Natural killer cell treated with Interleukin-12 subunit alpha and Interleukin-12 subunit beta and Interleukin-15 and Interleukin-18, amount 100 ng/mL, for 72 hours (primary cell): ENCODE measurements around the gene PCLAF. TPM values are rescaled to one million over a fixed set of nuclear protein-coding genes. Genes with fewer than 3 reads are reported as not detected.
"Not testable (repeated sequence)": the region's sequence is repeated elsewhere in the genome, so short reads cannot be mapped to it uniquely, and the experiment has no call there.

Source experiments
- ATAC-seq, 2 donors: fragments of 150-1000 bp; cut with Tn5 transposase in 1 of 2; sonication (Bioruptor Pico), chemical (Tn5 transposase) in 1 of 2; 2 replicates each; pipeline ENCODE4 v1.10.0; 2021
- DNase-seq: peaks from one replicate; pipeline ENCODE4 v3.0.0; 2022; ENCODE audit warnings: low spot score
- H3K27ac Mint-ChIP-seq, 2 donors: 1 replicate in 1 of 2; 2 replicates in 1 of 2; pipeline ENCODE4 v1.8.0; 2022; ENCODE audit warnings: mixed read lengths in 2 of 2, mild to moderate bottlenecking in 1 of 2, moderate library complexity in 1 of 2
- H3K27me3 Mint-ChIP-seq, 2 donors: 1 replicate in 1 of 2; 2 replicates in 1 of 2; pipeline ENCODE4 v1.8.0; 2022; ENCODE audit warnings: mixed read lengths in 2 of 2
- H3K36me3 Mint-ChIP-seq: one replicate; pipeline ENCODE4 v1.8.0; 2022; ENCODE audit warnings: mixed read lengths
- H3K4me1 Mint-ChIP-seq, 2 donors: 1 replicate in 1 of 2; 2 replicates in 1 of 2; pipeline ENCODE4 v1.8.0; 2022; ENCODE audit warnings: low read depth in 2 of 2, mixed read lengths in 2 of 2, mild to moderate bottlenecking in 1 of 2
- H3K4me3 Mint-ChIP-seq: one replicate; pipeline ENCODE4 v1.8.0; 2022; ENCODE audit warnings: mixed read lengths
- H3K9me3 Mint-ChIP-seq: 2 replicates; pipeline ENCODE4 v1.8.0; 2022; ENCODE audit warnings: mixed read lengths
- total RNA-seq, 2 donors: library from RNA; stranded (reverse); gene quantifications; one replicate each; pipeline ENCODE4 v1.2.3, GENCODE V29; 2022

Gene PCLAF
- total RNA-seq, 2 donors from 2014 or later = 47.7 to 90.0 TPM

DNA sequence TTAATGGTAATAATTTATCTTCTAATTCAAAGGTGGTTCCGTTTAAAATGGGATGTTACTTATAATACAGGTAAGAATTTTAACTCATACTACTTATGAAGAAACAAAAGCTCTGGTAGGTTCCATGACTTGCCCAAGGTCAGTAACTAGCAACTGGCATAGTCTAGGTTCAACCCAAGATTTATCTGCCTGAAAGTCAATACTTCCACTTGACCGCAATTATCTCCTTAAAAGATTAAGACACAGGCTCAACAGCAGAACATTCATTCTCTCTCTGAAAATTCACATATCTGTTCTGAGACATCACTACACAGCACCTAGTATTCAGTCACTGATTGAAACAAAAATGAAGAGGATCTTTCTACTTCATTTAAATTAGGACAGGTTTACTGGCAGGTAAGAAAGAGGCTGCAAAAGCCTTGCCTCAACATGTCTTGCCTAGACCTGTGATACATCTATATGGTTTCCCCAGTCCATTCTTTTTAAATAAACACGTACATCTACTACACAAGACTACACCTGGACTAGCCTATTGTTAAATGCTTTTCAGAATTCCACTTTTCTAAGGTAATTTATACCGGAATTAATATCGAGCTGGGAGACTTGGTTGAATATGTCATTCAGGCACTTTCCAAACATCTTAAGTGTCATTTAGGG lies 26.4 kb downstream of the PCLAF start:
- Mint-ChIP-seq H3K36me3 (no peaks in the 10 kb centered on the region), H3K27ac (peak overlapping the region; percentile 73 to 91), H3K9me3 (no peaks in the 10 kb centered on the region), H3K4me1 (peaks cover 22 to 23% of the 10 kb centered on the region in 2 donors), H3K4me3 (peak overlapping the region; percentile 95), H3K27me3 (no peaks in the 10 kb centered on the region)
- DNase-seq (no peak), ATAC-seq (no peak)

GRCh38 chr15:64351265-64351664 lies 30.0 kb downstream of the PCLAF start:
- DNase-seq (no peak), ATAC-seq (no peak)
- peaks cover 10% of the 10 kb centered on the region for H3K36me3 Mint-ChIP-seq
- H3K9me3 Mint-ChIP-seq = no peaks in the 10 kb centered on the region
- no peak overlapping the region for H3K27ac Mint-ChIP-seq
- H3K4me1 Mint-ChIP-seq = peaks cover 14 to 15% of the 10 kb centered on the region in 2 donors
- H3K27me3 Mint-ChIP-seq = no peaks in the 10 kb centered on the region
- no peak overlapping the region for H3K4me3 Mint-ChIP-seq

DNA sequence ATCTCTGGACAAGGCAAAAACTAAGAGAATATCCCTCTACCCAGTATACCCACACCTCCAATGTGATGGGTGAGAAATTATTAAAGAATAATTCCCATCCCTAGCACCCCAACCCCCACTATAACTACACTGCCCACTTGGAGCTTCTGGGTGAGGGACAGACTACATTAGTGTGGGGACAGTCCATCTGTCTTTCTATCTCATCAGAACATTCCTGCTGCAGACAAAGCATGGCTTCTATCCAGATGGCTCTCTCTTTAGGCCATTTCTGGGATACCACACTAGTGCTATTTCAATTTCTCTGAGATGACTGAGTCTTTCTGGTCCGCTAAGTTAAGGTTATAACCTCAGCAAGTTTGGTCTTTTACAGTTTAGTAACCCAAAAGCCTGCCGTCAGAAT lies 31.9 kb downstream of the PCLAF start:
- H3K27ac Mint-ChIP-seq = no peak overlapping the region
- H3K36me3 Mint-ChIP-seq = peaks cover 10% of the 10 kb centered on the region
- no peak for ATAC-seq
- peaks cover 3 to 4% of the 10 kb centered on the region in 2 donors for H3K4me1 Mint-ChIP-seq
- no peaks in the 10 kb centered on the region for H3K9me3 Mint-ChIP-seq
- H3K4me3 Mint-ChIP-seq = no peak overlapping the region
- no peaks in the 10 kb centered on the region for H3K27me3 Mint-ChIP-seq
- DNase-seq = no peak

- no peak for ATAC-seq
- H3K27me3 Mint-ChIP-seq = no peaks in the 10 kb centered on the region
- H3K4me3 Mint-ChIP-seq = no peak overlapping the region
- peaks cover 4% of the 10 kb centered on the region in 2 donors for H3K4me1 Mint-ChIP-seq
- DNase-seq = no peak
- H3K36me3 Mint-ChIP-seq = peaks cover 10% of the 10 kb centered on the region
- no peaks in the 10 kb centered on the region for H3K9me3 Mint-ChIP-seq
- no peak overlapping the region for H3K27ac Mint-ChIP-seq
These were observed 32.8 kb downstream of the PCLAF start for GRCh38 chr15:64348455-64348854.

DNA sequence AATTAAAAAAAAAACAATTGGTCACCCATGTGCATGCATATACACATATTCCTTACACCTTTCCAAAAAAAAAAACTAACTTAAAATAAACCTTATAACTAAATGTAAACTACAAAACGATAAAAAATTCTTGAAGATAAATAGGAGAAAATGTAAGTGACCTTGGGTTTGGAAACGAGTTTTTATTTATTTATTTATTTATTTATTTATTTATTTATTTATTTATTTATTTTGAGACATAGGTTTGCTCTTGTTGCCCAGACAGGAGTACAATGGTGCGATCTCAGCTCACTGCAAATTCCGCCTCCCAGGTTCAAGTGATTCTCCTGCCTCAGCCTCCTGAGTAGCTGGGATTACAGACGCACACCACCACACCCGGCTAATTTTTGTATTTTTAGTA lies 35.0 kb downstream of the PCLAF start:
- H3K27me3 Mint-ChIP-seq, H3K27ac Mint-ChIP-seq, ATAC-seq, H3K4me3 Mint-ChIP-seq, H3K9me3 Mint-ChIP-seq, DNase-seq: not testable (repeated sequence)
- Mint-ChIP-seq H3K36me3 (peaks cover 10% of the 10 kb centered on the region), H3K4me1 (peaks cover 4 to 12% of the 10 kb centered on the region in 2 donors)

DNA sequence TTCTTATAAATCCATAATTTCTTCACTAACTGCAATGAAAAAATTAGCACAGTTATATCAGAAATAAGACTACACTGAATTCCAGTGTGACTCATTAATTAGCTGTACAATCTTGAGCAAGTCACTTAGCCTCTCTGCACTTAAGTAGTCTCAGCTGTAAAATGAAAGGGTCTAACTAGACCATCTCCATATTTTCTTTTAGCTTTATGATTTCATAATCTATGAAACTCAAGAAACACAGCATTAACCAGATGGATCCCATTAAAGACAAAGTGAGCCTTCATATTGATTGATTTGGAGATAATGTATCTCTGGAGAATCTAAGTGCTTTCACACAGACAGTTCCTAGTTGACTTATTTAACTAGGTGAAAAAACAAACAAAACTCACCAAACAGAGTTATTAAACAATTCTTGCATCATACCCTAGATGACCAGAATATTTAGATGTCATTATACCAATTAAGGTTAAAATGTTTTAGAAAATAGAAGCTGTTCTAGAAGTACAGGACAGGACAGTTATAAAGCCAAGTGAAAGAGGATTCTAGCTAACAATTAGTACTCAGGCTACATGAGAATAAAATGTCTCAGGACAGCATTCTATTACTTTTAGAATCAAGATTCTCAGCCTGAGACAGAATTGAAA lies 36.5 kb downstream of the PCLAF start:
- no peaks in the 10 kb centered on the region for H3K9me3 Mint-ChIP-seq
- H3K27ac Mint-ChIP-seq = no peak overlapping the region
- H3K36me3 Mint-ChIP-seq = peaks cover 10% of the 10 kb centered on the region
- H3K4me3 Mint-ChIP-seq = no peak overlapping the region
- no peak for DNase-seq
- peaks cover 4 to 10% of the 10 kb centered on the region in 2 donors for H3K4me1 Mint-ChIP-seq
- no peaks in the 10 kb centered on the region for H3K27me3 Mint-ChIP-seq
- ATAC-seq = no peak

- Mint-ChIP-seq H3K4me1 (peaks cover 4 to 10% of the 10 kb centered on the region in 2 donors), H3K27ac (no peak overlapping the region), H3K27me3 (no peaks in the 10 kb centered on the region), H3K9me3 (no peaks in the 10 kb centered on the region), H3K4me3 (no peak overlapping the region), H3K36me3 (peaks cover 10% of the 10 kb centered on the region)
- DNase-seq = no peak
- no peak for ATAC-seq
These were observed 37.4 kb downstream of the PCLAF start for GRCh38 chr15:64343841-64344240.

GRCh38 chr15:64343222-64343621 lies 38.0 kb downstream of the PCLAF start:
- Mint-ChIP-seq H3K36me3 (peaks cover 5% of the 10 kb centered on the region), H3K4me1 (peaks cover 4 to 10% of the 10 kb centered on the region in 2 donors), H3K9me3 (no peaks in the 10 kb centered on the region), H3K4me3 (no peak overlapping the region), H3K27ac (no peak overlapping the region), H3K27me3 (no peaks in the 10 kb centered on the region)
- no peak for DNase-seq
- ATAC-seq = no peak

DNA sequence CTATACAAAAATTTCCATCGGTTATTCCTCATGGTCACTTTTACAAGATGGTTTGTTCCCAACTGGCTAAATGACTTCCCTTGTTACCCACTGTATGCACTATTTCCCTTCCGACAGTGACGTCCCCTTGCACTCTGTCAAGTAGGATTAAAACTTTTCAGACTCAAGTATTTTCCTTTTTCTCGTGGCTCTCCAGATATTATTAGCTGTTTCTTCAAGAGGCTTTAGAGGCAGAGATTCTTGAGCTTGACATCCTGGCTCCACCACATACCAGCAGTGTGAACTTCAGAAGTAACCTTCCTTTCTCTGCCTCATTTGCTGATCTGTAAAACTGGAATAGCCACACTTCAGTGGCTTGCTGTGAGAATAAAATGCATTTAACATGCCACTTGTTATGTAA lies 39.3 kb downstream of the PCLAF start:
- no peak for DNase-seq
- Mint-ChIP-seq H3K4me3 (no peak overlapping the region), H3K27me3 (no peaks in the 10 kb centered on the region), H3K4me1 (peaks cover 0 to 10% of the 10 kb centered on the region in 2 donors), H3K9me3 (no peaks in the 10 kb centered on the region), H3K27ac (no peak overlapping the region), H3K36me3 (no peaks in the 10 kb centered on the region)
- no peak for ATAC-seq

GRCh38 chr15:64340355-64340754 lies 40.9 kb downstream of the PCLAF start:
- Mint-ChIP-seq H3K4me1 (peaks cover 10 to 16% of the 10 kb centered on the region in 2 donors), H3K27ac (no peak overlapping the region), H3K36me3 (no peaks in the 10 kb centered on the region), H3K27me3 (no peaks in the 10 kb centered on the region), H3K4me3 (no peak overlapping the region), H3K9me3 (no peaks in the 10 kb centered on the region)
- ATAC-seq (no peak), DNase-seq (no peak)

- H3K27me3 Mint-ChIP-seq = no peaks in the 10 kb centered on the region
- DNase-seq = no peak
- H3K27ac Mint-ChIP-seq = no peak overlapping the region
These were observed 43.5 kb downstream of the PCLAF start for GRCh38 chr15:64337761-64338160.

DNA sequence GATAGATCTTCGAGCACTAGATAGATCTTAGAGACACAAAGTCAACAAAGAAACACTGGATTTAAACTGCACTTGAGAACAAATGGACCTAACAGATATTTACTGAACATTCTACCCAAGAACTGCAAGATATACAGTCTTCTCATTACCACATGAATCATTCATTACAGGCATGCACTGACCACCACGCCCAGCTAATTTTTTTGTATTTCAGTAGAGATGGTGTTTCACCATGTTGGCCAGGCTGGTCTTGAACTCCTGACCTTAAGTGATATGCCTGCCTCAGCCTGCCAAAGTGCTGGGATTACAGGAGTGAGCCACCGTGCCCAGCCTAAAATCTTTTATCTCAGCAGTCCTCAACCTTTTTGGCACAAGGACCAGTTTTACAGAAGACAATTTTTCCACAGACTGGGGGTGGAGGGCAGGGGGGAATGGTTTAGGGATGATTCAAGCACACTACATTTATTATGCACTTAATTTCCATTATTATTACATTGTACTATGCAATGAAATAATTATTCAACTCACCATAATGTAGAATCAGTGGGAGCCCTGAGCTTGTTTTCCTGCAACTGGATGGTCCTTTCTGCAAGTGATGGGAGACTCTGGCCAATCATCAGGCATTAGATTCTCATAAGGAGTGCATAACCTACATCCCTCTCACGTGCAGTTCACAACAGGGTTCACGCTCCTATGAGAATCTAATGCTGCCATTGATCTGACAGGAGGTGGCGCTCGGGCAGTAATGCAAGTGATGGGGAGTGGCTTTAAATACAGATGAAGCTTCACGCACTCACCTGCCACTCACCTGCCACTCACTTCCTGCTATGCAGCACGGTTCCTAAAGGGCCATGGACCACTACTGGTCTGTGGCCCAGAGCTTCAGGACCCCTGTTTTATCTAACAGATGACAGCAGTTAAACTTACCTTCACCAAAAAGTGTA lies 47.0 kb downstream of the PCLAF start:
- Mint-ChIP-seq H3K27ac (peak overlapping the region; percentile 62 to 80), H3K9me3 (no peaks in the 10 kb centered on the region), H3K4me1 (peaks cover 15 to 19% of the 10 kb centered on the region in 2 donors), H3K36me3 (peaks cover 4% of the 10 kb centered on the region), H3K27me3 (no peaks in the 10 kb centered on the region), H3K4me3 (no peak overlapping the region)
- DNase-seq = no peak
- no peak for ATAC-seq

More at GRCh38 chr15:64337761-64338160, 43.5 kb downstream of the PCLAF start:
- no peak overlapping the region for H3K4me3 Mint-ChIP-seq
- peaks cover 4% of the 10 kb centered on the region for H3K36me3 Mint-ChIP-seq
- H3K9me3 Mint-ChIP-seq = no peaks in the 10 kb centered on the region
- peaks cover 19 to 20% of the 10 kb centered on the region in 2 donors for H3K4me1 Mint-ChIP-seq
- no peak for ATAC-seq

- no peak overlapping the region for H3K4me3 Mint-ChIP-seq
- DNase-seq (no peak), ATAC-seq (no peak)
- H3K27me3 Mint-ChIP-seq = no peaks in the 10 kb centered on the region
- H3K9me3 Mint-ChIP-seq = no peaks in the 10 kb centered on the region
- peaks cover 4% of the 10 kb centered on the region for H3K36me3 Mint-ChIP-seq
- peak overlapping the region; percentile 62 to 80 for H3K27ac Mint-ChIP-seq
- H3K4me1 Mint-ChIP-seq = peaks cover 15 to 19% of the 10 kb centered on the region in 2 donors
These were observed 47.7 kb downstream of the PCLAF start for GRCh38 chr15:64333516-64333915.

GRCh38 chr15:64331668-64332067 lies 49.6 kb downstream of the PCLAF start:
- H3K4me1 Mint-ChIP-seq = peaks cover 15 to 19% of the 10 kb centered on the region in 2 donors
- not testable (repeated sequence) for ATAC-seq, H3K4me3 Mint-ChIP-seq

More at GRCh38 chr15:64331668-64332067, 49.6 kb downstream of the PCLAF start:
- H3K27me3 Mint-ChIP-seq, H3K27ac Mint-ChIP-seq, H3K36me3 Mint-ChIP-seq, DNase-seq, H3K9me3 Mint-ChIP-seq: not testable (repeated sequence)
